HepG2 (cell line): Measurements from ENCODE around the gene PRR15L. TPM values are rescaled to one million over a fixed set of nuclear protein-coding genes. Genes with fewer than 3 reads are reported as not detected.

Experiments used
- ATAC-seq: fragments of 200-7000 bp; cut with Tn5 transposase; 3 replicates; pipeline ENCODE4 v1.9.1; 2020; ENCODE audit warnings: mild to moderate bottlenecking, moderate library complexity
- BruUV-seq: library from RNA; stranded (reverse); fragments of 400-500 nt; replicated peaks from 2 replicates; lab custom pipeline; 2021; lab: Mats Ljungman, UMichigan
- CTCF ChIA-PET: fragments of 300-600 bp; formaldehyde crosslinking; extraction: SDS; loops from one replicate; lab custom pipeline; 2021; ENCODE audit warnings: low total read pairs, inconsistent platforms, low intra/inter-chr PET ratio; lab: Yijun Ruan, JAX
- POLR2A ChIA-PET: fragments of 350-600 bp; sonication (Branson Sonifier 250); formaldehyde crosslinking; loops from one replicate; lab custom pipeline; 2020; ENCODE audit warnings: antibody characterized with exemption, inconsistent platforms; lab: Yijun Ruan, JAX
- DNase-seq: peaks from one replicate; pipeline ENCODE4 v3.0.0-alpha.2; 2015; ENCODE audit warnings: low spot score
- FAIRE-seq: peaks from 3 replicates; lab custom pipeline; 2011; peaks lifted over from hg19 to GRCh38; lab: Jason Lieb, UNC
- H2AFZ ChIP-seq: one replicate; pipeline ENCODE4 v1.6.1; 2011; ENCODE audit warnings: low read length, inconsistent platforms
- H3K27ac ChIP-seq: fragments of 300-600 bp; 3 replicates; pipeline ENCODE4 v1.8.0; 2011; ENCODE audit warnings: mixed run types, mild to moderate bottlenecking, mixed read lengths, low read length, inconsistent platforms; ENCODE audit not compliant: insufficient read depth; ENCODE audit errors: extremely low read length
- H3K27me3 ChIP-seq, 2 experiments: fragments of 200-600 bp in 1 of 2; 2 replicates in 1 of 2; 3 replicates in 1 of 2; pipeline versions ENCODE4 v1.6.0 to v1.8.0; 2011; ENCODE audit warnings: low read length in 2 of 2, mild to moderate bottlenecking in 2 of 2, moderate library complexity in 2 of 2, inconsistent platforms in 1 of 2; ENCODE audit not compliant: insufficient read depth in 2 of 2, control insufficient read depth in 1 of 2
- H3K36me3 ChIP-seq, 2 experiments: fragments of 200-600 bp in 1 of 2; replicated peaks in 1 of 2; 2 replicates in 1 of 2; 3 replicates in 1 of 2; pipeline versions ENCODE4 v1.5.1 to v1.8.0; 2011; ENCODE audit warnings: low read length in 2 of 2, inconsistent platforms in 1 of 2; ENCODE audit not compliant: insufficient read depth in 2 of 2, control insufficient read depth in 1 of 2
- H3K4me1 ChIP-seq: 2 replicates; pipeline ENCODE4 v1.5.1; 2012; ENCODE audit warnings: low read length, inconsistent platforms; ENCODE audit not compliant: insufficient read depth
- H3K4me2 ChIP-seq: 2 replicates; pipeline ENCODE4 v1.6.0; 2011; ENCODE audit warnings: low read depth, low read length, inconsistent platforms
- H3K4me3 ChIP-seq, 3 experiments: fragments of 200-600 bp in 1 of 3; sonication (generic), shearing (Covaris generic) in 1 of 3; replicated peaks in 1 of 3; 2 replicates each; pipeline ENCODE4 v1.5.1; 2011 to 2016; ENCODE audit warnings: low read length in 3 of 3, inconsistent platforms in 2 of 3, low read depth in 2 of 3, mild to moderate bottlenecking in 2 of 3, control low read depth in 1 of 3, mixed read lengths in 1 of 3; ENCODE audit not compliant: insufficient read depth in 1 of 3
- H3K79me2 ChIP-seq: one replicate; pipeline ENCODE4 v1.6.1; 2011; ENCODE audit warnings: low read length, inconsistent platforms; ENCODE audit not compliant: insufficient read depth
- H3K9ac ChIP-seq: 2 replicates; pipeline ENCODE4 v1.6.0; 2011; ENCODE audit warnings: mild to moderate bottlenecking, low read depth, low read length, inconsistent platforms; ENCODE audit not compliant: insufficient read depth
- H3K9me3 ChIP-seq: 2 replicates; pipeline ENCODE4 v1.5.1; 2012; ENCODE audit warnings: mild to moderate bottlenecking, low read length
- H4K20me1 ChIP-seq: 2 replicates; pipeline ENCODE4 v1.6.0; 2011; ENCODE audit warnings: inconsistent platforms, mild to moderate bottlenecking, low read length, moderate library complexity; ENCODE audit not compliant: insufficient read depth
- CHCHD3 ChIP-seq: sonication (generic); formaldehyde crosslinking; IDR thresholded peaks from 2 replicates; pipeline ENCODE4 v1.8.0; 2022; ENCODE audit warnings: mild to moderate bottlenecking, missing genetic modification reagents, moderate library complexity
- KDM4B ChIP-seq: sonication (generic); formaldehyde crosslinking; IDR thresholded peaks from 2 replicates; pipeline ENCODE4 v1.4.0; 2020; ENCODE audit warnings: missing genetic modification reagents
- NR3C1 ChIP-seq: sonication (generic); formaldehyde crosslinking; IDR thresholded peaks from 2 replicates; pipeline ENCODE4 v1.4.0; 2020; ENCODE audit warnings: missing genetic modification reagents
- SOX5 ChIP-seq: IDR thresholded peaks from 2 replicates; pipeline ENCODE4 v1.6.1; 2016; ENCODE audit warnings: borderline replicate concordance
- TOE1 ChIP-seq: sonication (generic); formaldehyde crosslinking; IDR thresholded peaks from 2 replicates; pipeline ENCODE4 v1.4.0; 2020; ENCODE audit warnings: mild to moderate bottlenecking, missing genetic modification reagents
- WIZ ChIP-seq: sonication (generic); formaldehyde crosslinking; IDR thresholded peaks from 2 replicates; pipeline ENCODE4 v1.5.1; 2020; ENCODE audit warnings: mild to moderate bottlenecking, missing genetic modification reagents
- ZBTB34 ChIP-seq: sonication (generic); formaldehyde crosslinking; IDR thresholded peaks from 2 replicates; pipeline ENCODE4 v1.8.0; 2022; ENCODE audit warnings: mild to moderate bottlenecking, missing genetic modification reagents
- ZBTB7A ChIP-seq: sonication (generic); formaldehyde crosslinking; IDR thresholded peaks from 2 replicates; pipeline ENCODE4 v1.8.0; 2022; ENCODE audit warnings: mild to moderate bottlenecking, missing genetic modification reagents
- ZNF24 ChIP-seq: fragments of 450-650 bp; IDR thresholded peaks from 2 replicates; pipeline ENCODE4 v1.6.1; 2017; ENCODE audit warnings: antibody characterized with exemption, mild to moderate bottlenecking
- ZNF317 ChIP-seq: sonication (generic); formaldehyde crosslinking; IDR thresholded peaks from 2 replicates; pipeline ENCODE4 v1.5.0; 2020; ENCODE audit warnings: mild to moderate bottlenecking, missing genetic modification reagents
- ZNF326 ChIP-seq: sonication (generic); formaldehyde crosslinking; IDR thresholded peaks from 2 replicates; pipeline ENCODE4 v1.4.0; 2020; ENCODE audit warnings: missing genetic modification reagents, borderline replicate concordance
- ZNF329 ChIP-seq: sonication (generic); formaldehyde crosslinking; IDR thresholded peaks from 2 replicates; pipeline ENCODE4 v1.9.0; 2021; ENCODE audit warnings: low read depth, mild to moderate bottlenecking, missing genetic modification reagents
- ZNF337 ChIP-seq: sonication (generic); formaldehyde crosslinking; IDR thresholded peaks from 2 replicates; pipeline ENCODE4 v1.5.1; 2020; ENCODE audit warnings: missing genetic modification reagents, low read depth, mild to moderate bottlenecking, borderline replicate concordance
- ZSCAN31 ChIP-seq: sonication (generic); formaldehyde crosslinking; IDR thresholded peaks from 2 replicates; pipeline ENCODE4 v1.5.0; 2020; ENCODE audit warnings: low read depth, mild to moderate bottlenecking, missing genetic modification reagents
- WGBS: methylation state at CpG from one replicate; pipeline ENCODE4 v1.1.6; 2017; ENCODE audit warnings: low lambda C conversion rate; 5-methylcytosine and 5-hydroxymethylcytosine counted together
- in situ Hi-C: cut with HindIII; loops from 2 replicates; pipeline ENCODE4 v1.10.0; 2017; ENCODE audit warnings: low pct_unique_long_range_greater_than_20kb; ENCODE audit not compliant: extremely low pct_ligation_motif_present
- intact Hi-C: fragments of 100-400 bp; cut with micrococcal nuclease; formaldehyde crosslinking; loops from one replicate; pipeline ENCODE4 v1.10.0; 2022; ENCODE audit not compliant: unreplicated experiment
- polyA plus RNA-seq, 8 experiments: library from polyadenylated mRNA; depleted of rRNA in 3 of 8; stranded (reverse) in 7 of 8; unstranded in 1 of 8; fragments of >200 nt; fragmentation: Illumina TruSeq in 4 of 8; extraction: Trizol in 4 of 8; gene quantifications; 2 replicates each; pipeline versions ENCODE4 v1.2.1 to v1.2.3, GENCODE V29; 2011 to 2016; ENCODE audit warnings: low read depth in 4 of 8, missing spikeins in 1 of 8, mixed read lengths in 1 of 8; ENCODE audit not compliant: insufficient read depth in 1 of 8
- total RNA-seq, 5 experiments: library from RNA; depleted of rRNA; stranded (reverse); fragments of >200 nt; fragmentation: Illumina TruSeq; extraction: Trizol; gene quantifications; 2 replicates each; pipeline ENCODE4 v1.2.3, GENCODE V29; 2016; ENCODE audit warnings: low read depth in 1 of 5
- TF ChIP-seq, protein P1 (sequence below): sonication (generic); formaldehyde crosslinking; IDR thresholded peaks from 2 replicates; pipeline ENCODE4 v1.4.0; 2020; ENCODE audit warnings: mild to moderate bottlenecking, missing genetic modification reagents
- TF ChIP-seq, protein P2 (sequence below): IDR thresholded peaks from 2 replicates; pipeline ENCODE4 v1.6.1; 2016; ENCODE audit warnings: mild to moderate bottlenecking
- TF ChIP-seq, protein P3 (sequence below): IDR thresholded peaks from 2 replicates; pipeline ENCODE4 v1.6.1; 2016; ENCODE audit warnings: missing genetic modification reagents, missing compliant biosample characterization

PRR15L gene
- total and polyA plus RNA-seq, 2 of the 13 experiments (the other 11 are each of a cell fraction or from before 2014, with no cell fraction given) = 0.44 to 2.0 TPM

DNA sequence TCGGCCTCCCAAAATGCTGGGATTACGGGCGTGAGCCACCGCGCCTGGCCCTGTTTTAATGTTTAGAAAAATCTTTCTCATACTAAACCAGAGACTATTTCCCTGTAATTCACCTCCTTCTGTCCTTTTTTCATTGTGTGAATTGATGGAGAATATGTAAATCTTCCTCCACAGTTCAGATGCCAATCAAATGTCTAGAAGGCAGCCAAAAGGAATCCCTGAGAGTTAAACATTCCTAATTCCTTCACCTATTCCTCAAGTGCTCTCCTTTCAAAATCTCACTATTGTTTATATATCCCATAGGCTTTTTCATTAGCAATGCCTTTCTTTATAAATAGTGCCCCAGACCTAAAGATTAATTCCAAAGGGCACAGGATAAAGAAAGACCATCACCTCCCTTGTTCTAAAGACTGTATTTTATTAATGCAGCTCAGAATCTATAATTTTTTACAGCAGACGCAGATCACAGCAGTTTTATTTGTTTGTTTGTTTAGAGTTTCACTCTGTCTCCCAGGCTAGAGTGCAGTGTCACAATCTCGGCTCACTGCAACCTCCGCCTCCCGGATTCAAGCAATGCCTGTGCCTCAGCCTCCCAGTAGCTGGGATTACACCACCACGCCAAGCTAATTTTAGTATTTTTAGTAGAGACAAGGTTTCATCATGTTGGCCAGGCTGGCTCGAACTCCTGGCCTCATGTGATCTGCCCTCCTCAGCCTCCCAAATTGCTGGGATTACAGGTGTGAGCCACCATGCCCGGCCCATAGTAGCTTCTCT is 49.4 kb upstream of the PRR15L start:
- intact Hi-C loops = no loop called here
- BruUV-seq = no TSS peak

GRCh38 chr17:48004983-48005382 is 47.3 kb upstream of the PRR15L start:
- no peak for FAIRE-seq
- Histone ChIP-seq H3K27ac (no peak overlapping the region), H2AFZ (no peak overlapping the region), H3K4me2 (no peak overlapping the region), H3K9me3 (no peaks in the 10 kb centered on the region), H3K79me2 (no peaks in the 10 kb centered on the region), H3K27me3 (peaks cover 2 to 31% of the 10 kb centered on the region in 2 experiments; a peak in 4 of 5 replicates), H4K20me1 (no peaks in the 10 kb centered on the region), H3K36me3 (no peaks in the 10 kb centered on the region), H3K4me3 (no peak overlapping the region), H3K9ac (no peak overlapping the region), H3K4me1 (peaks cover 23% of the 10 kb centered on the region)
- 12% methylated on average over 3 of the region's 3 CpGs for WGBS
- ChIA-PET CTCF (no interaction called here), POLR2A (no interaction called here)
- BruUV-seq = no TSS peak
- in situ Hi-C loops = no loop called here
- ATAC-seq = no peak
- no peak for DNase-seq
- intact Hi-C loops = no loop called here
- TF ChIP-seq, protein P1, sequence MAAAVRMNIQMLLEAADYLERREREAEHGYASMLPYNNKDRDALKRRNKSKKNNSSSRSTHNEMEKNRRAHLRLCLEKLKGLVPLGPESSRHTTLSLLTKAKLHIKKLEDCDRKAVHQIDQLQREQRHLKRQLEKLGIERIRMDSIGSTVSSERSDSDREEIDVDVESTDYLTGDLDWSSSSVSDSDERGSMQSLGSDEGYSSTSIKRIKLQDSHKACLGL = no peak
- TF ChIP-seq, protein P2, sequence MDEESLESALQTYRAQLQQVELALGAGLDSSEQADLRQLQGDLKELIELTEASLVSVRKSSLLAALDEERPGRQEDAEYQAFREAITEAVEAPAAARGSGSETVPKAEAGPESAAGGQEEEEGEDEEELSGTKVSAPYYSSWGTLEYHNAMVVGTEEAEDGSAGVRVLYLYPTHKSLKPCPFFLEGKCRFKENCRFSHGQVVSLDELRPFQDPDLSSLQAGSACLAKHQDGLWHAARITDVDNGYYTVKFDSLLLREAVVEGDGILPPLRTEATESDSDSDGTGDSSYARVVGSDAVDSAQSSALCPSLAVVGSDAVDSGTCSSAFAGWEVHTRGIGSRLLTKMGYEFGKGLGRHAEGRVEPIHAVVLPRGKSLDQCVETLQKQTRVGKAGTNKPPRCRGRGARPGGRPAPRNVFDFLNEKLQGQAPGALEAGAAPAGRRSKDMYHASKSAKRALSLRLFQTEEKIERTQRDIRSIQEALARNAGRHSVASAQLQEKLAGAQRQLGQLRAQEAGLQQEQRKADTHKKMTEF (CRISPR knock-in tag) = no peak
- no peak for TF ChIP-seq SOX5 (CRISPR knock-in tag)
- TF ChIP-seq, protein P3, sequence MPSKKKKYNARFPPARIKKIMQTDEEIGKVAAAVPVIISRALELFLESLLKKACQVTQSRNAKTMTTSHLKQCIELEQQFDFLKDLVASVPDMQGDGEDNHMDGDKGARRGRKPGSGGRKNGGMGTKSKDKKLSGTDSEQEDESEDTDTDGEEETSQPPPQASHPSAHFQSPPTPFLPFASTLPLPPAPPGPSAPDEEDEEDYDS (CRISPR knock-in tag) = no peak
- TF ChIP-seq ZNF337 (CRISPR knock-in tag) = no peak
- TF ChIP-seq CHCHD3 (CRISPR knock-in tag) = no peak
- TF ChIP-seq ZSCAN31 (CRISPR knock-in tag) = no peak
- no peak for TF ChIP-seq NR3C1 (CRISPR knock-in tag)
- no peak for TF ChIP-seq TOE1
- TF ChIP-seq ZBTB34 (CRISPR knock-in tag) = no peak
- TF ChIP-seq, all 625 proteins: peak for 0

More for the DNA sequence above, 49.4 kb upstream of the PRR15L start:
- H3K79me2 ChIP-seq = no peaks in the 10 kb centered on the region
- no peak overlapping the region for H2AFZ ChIP-seq
- no peaks in the 10 kb centered on the region for H4K20me1 ChIP-seq
- H3K27ac ChIP-seq = no peak overlapping the region
- DNase-seq (no peak), ATAC-seq (no peak), FAIRE-seq (no peak)
- no peak overlapping the region for H3K9ac ChIP-seq
- no peak overlapping the region for H3K4me2 ChIP-seq
- 33% methylated on average over 12 of the region's 12 CpGs for WGBS
- H3K4me1 ChIP-seq = peaks cover 33% of the 10 kb centered on the region
- no peak for TF ChIP-seq WIZ (CRISPR knock-in tag)
- TF ChIP-seq ZNF24 = no peak
- no peak for TF ChIP-seq ZNF329
- no peak for TF ChIP-seq ZNF317 (CRISPR knock-in tag)
- no peak for TF ChIP-seq ZNF326 (CRISPR knock-in tag)
- no peak for TF ChIP-seq ZBTB7A
- no peak for TF ChIP-seq KDM4B (CRISPR knock-in tag)
- POLR2A ChIA-PET = no interaction called here
- H3K4me3 ChIP-seq = no peak overlapping the region
- H3K27me3 ChIP-seq = peaks cover 2 to 47% of the 10 kb centered on the region in 2 experiments; a peak in 4 of 5 replicates
- CTCF ChIA-PET = no interaction called here
- H3K36me3 ChIP-seq = no peaks in the 10 kb centered on the region
- in situ Hi-C loops = no loop called here
- H3K9me3 ChIP-seq = no peaks in the 10 kb centered on the region
